GM10847 (cell line): ENCODE data around the gene PCDHGC5.

Experiments
- POLR2A ChIP-seq: IDR thresholded peaks from 2 replicates; pipeline ENCODE4 v1.6.1; 2011; ENCODE audit not compliant: insufficient read length; ENCODE audit errors: extremely low read depth

PCDHGC5 gene

GRCh38 chr5:141485321-141486055 is 3.4 kb upstream of the PCDHGC5 start:
- TF ChIP-seq POLR2A, result no peak

- TF ChIP-seq POLR2A, result no peak
These were observed 2.8 kb upstream of the PCDHGC5 start for GRCh38 chr5:141486091-141486490.

GRCh38 chr5:141487131-141487530 is 1.8 kb upstream of the PCDHGC5 start:
- TF ChIP-seq POLR2A, result no peak

- no peak for TF ChIP-seq POLR2A
These were observed 960 bp downstream of the PCDHGC5 start for GRCh38 chr5:141489841-141490240.

- no peak for TF ChIP-seq POLR2A
These were observed 1.4 kb downstream of the PCDHGC5 start for GRCh38 chr5:141490271-141490670.

DNA sequence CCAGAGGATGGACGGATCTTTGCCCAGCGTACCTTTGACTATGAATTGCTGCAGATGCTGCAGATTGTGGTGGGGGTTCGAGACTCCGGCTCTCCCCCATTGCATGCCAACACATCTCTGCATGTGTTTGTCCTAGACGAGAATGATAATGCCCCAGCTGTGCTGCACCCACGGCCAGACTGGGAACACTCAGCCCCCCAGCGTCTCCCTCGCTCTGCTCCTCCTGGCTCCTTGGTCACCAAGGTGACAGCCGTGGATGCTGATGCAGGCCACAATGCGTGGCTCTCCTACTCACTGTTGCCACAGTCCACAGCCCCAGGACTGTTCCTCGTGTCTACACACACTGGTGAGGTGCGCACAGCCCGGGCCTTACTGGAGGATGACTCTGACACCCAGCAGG is 1.9 kb downstream of the PCDHGC5 start:
- no peak for TF ChIP-seq POLR2A

- no peak for TF ChIP-seq POLR2A
These were observed 2.7 kb downstream of the PCDHGC5 start for GRCh38 chr5:141491323-141492167.

DNA sequence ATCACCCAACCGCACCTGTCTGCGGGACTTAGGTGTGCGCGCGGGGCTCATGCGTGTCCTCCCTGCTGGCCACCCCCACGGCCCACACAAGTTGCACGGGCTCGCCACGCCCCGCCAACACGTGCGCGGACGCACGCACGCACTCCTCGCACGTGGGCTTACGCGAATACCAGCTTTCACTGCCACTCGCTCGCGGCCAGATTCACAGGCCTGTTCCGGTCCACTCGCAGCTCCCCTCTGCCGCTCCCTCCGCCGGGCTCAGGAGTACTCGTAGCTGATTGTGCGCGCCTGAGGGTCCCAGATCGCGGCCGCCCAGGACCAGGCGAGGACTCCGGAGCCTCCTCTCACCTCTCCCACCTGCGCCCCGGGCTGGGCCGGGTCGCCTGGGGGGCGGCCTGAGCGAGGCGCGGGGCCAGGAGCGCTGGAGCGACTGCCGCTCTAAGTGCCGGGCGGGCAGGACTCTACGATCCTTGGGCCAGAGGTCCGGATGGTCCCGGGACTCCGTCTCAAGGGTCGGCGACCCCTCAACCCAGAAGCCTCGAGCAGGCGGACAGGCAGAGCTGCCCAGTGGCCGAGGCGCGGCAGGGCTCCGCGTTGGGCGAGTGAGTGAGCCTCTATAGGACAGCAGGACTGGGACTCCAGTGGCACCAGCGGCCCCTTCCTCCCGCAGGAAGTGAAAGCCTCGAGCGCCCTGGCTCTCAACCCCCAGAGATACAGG is 3.4 kb downstream of the PCDHGC5 start:
- TF ChIP-seq POLR2A, result no peak

GRCh38 chr5:141493500-141494422 is 4.9 kb downstream of the PCDHGC5 start:
- TF ChIP-seq POLR2A, result no peak

DNA sequence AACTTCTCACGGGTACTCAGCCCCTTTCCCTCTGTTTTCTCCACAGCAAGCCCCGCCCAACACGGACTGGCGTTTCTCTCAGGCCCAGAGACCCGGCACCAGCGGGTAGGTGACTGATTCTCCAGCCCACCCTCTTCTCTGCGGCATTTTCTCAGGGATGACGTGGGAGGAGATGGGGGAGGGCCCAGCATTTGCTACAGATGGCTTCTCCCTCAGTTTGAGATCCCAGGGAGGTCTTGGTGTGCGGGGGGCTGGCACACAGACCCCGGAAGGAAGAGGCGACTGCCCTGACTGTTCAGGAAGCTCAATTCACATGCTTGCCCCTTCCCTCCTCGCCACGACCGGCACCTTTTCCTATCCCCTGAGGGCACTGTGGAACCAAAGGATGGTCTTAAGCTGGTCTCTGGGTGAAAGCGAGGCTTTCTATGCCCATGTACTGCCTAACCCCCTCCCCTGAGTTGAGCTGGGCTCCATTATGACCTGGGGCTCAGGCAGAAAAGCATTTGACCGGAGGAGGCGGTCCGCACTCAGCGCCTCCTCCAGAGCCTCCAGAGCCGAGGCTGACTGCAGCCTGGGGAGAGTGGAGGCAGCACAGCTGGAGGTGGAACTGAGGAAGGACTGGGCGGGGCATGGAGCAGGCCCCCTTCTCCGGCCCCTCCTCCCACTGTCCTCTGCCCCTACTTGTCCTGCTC is 6.0 kb downstream of the PCDHGC5 start:
- no peak for TF ChIP-seq POLR2A

DNA sequence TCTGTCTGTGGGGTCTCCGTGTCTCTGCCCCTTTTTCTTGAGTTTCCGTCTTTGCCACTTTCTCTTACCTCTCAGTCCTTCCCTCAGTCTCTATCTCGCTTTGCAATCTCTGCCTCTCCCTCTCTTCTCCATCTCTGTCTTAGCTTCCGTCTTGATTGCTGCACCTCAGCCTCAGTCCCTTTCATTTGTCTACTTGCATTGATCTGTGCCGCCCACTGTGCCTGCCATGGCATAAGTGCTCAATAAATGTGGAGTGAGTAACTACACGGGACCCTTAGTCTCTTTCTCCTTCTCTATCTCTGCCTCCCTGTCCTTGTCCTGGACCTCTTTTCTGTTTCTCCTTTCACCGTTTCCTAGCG is 6.6 kb downstream of the PCDHGC5 start:
- TF ChIP-seq POLR2A, result no peak

GRCh38 chr5:141496038-141496437 is 7.2 kb downstream of the PCDHGC5 start:
- no peak for TF ChIP-seq POLR2A

- TF ChIP-seq POLR2A, result no peak
These were observed 12.9 kb downstream of the PCDHGC5 start for GRCh38 chr5:141501761-141502160.

- no peak for TF ChIP-seq POLR2A
These were observed 14.8 kb downstream of the PCDHGC5 start for GRCh38 chr5:141503681-141504080.
